ENCODE results near the gene RARG.
A peak's percentile ranks its signal among the peaks of the same experiment; 100 is the strongest.

The RARG gene

GRCh38 chr12:53223389-53224060, 8.5 kb downstream of the RARG start:
- no peak for DNase-seq (ENCODE audit: low read depth in 3 of 3)

GRCh38 chr12:53222806-53223261, 9.2 kb downstream of the RARG start:
- no peak for DNase-seq (ENCODE audit: low read depth in 3 of 3)

- no peak for DNase-seq (ENCODE audit: low read depth in 3 of 3)
Observed at GRCh38 chr12:53222170-53222721, 9.8 kb downstream of the RARG start.

- no peak for DNase-seq (ENCODE audit: low read depth in 3 of 3)
Observed at GRCh38 chr12:53221203-53222080, 10.6 kb downstream of the RARG start.

- peak; percentile 69 to 82 (median 72) for DNase-seq (ENCODE audit: low read depth in 3 of 3)
Observed at GRCh38 chr12:53220694-53221202, 11.3 kb downstream of the RARG start.

- DNase-seq (ENCODE audit: low read depth in 3 of 3), result peak in 2 of 3 donors; percentile 68 to 75
Observed at GRCh38 chr12:53219956-53220693, 11.9 kb downstream of the RARG start.

GRCh38 chr12:53219292-53219955, 12.6 kb downstream of the RARG start:
- DNase-seq (ENCODE audit: low read depth in 3 of 3), result peak in 2 of 3 donors; percentile 49 to 66

GRCh38 chr12:53218551-53219291, 13.3 kb downstream of the RARG start:
- DNase-seq (ENCODE audit: low read depth in 3 of 3), result no peak

GRCh38 chr12:53217931-53218307, 14.1 kb downstream of the RARG start:
- no peak for DNase-seq (ENCODE audit: low read depth in 3 of 3)

GRCh38 chr12:53217051-53217930, 14.7 kb downstream of the RARG start:
- no peak for DNase-seq (ENCODE audit: low read depth in 3 of 3)

- DNase-seq (ENCODE audit: low read depth in 3 of 3), result no peak
Observed at GRCh38 chr12:53215497-53215896, 16.5 kb downstream of the RARG start.

GRCh38 chr12:53214687-53215455, 17.1 kb downstream of the RARG start:
- DNase-seq (ENCODE audit: low read depth in 3 of 3), result no peak

- DNase-seq (ENCODE audit: low read depth in 3 of 3), result no peak
Observed at GRCh38 chr12:53214221-53214620, 17.8 kb downstream of the RARG start.

GRCh38 chr12:53213348-53213747, 18.7 kb downstream of the RARG start:
- DNase-seq (ENCODE audit: low read depth in 3 of 3), result peak; percentile 68 to 80 (median 73)

- DNase-seq (ENCODE audit: low read depth in 3 of 3), result no peak
Observed at GRCh38 chr12:53212931-53213330, 19.1 kb downstream of the RARG start.

- no peak for DNase-seq (ENCODE audit: low read depth in 3 of 3)
Observed at GRCh38 chr12:53211476-53212381, 20.3 kb downstream of the RARG start.

GRCh38 chr12:53210843-53211242, 21.2 kb downstream of the RARG start:
- no peak for DNase-seq (ENCODE audit: low read depth in 3 of 3)

All from stimulated activated CD4-positive, alpha-beta T cell treated with anti-CD3 and anti-CD28 coated beads, TNF-alpha, amount 100 ng/mL, for 48 hours (primary cell).